OCI-LY7 (cell line): ENCODE data around the gene FSHR.

Source experiments
- EZH2phosphoT487 ChIP-seq: fragments of 200-600 bp; sonication (generic); IDR thresholded peaks from 2 replicates; pipeline ENCODE4 v1.6.1; 2018; ENCODE audit warnings: low read depth, borderline replicate concordance, mild to moderate bottlenecking, mixed run types, antibody characterized with exemption, low read length, moderate library complexity, mixed read lengths
- TF ChIP-seq, protein P1 (sequence below): fragments of 200-600 bp; sonication (generic); conservative IDR thresholded peaks from 2 replicates; pipeline ENCODE4 v1.5.1; 2014; ENCODE audit warnings: mild to moderate bottlenecking, antibody characterized with exemption, low read length, moderate library complexity, mixed read lengths

DNA sequence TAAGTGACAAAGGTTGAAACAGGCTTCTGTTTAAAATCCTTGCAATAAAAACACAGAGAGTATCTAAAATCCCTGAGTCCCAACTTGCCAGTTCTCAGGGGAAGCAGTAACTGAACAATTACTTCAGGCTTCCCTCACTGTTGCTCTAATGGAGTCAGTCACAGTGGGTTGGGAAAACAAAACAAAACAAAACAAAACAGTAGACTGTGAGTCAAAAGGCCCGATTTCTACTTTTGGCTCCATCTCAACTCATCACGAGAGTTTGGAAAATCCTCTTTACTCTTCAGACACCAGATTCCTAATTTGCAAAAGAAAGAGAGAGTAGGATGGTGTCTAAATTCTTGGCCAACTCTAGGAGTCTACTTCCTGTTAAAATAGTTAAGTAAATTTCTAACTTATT lies 1.1 kb downstream of the FSHR start:
- TF ChIP-seq, protein P1, sequence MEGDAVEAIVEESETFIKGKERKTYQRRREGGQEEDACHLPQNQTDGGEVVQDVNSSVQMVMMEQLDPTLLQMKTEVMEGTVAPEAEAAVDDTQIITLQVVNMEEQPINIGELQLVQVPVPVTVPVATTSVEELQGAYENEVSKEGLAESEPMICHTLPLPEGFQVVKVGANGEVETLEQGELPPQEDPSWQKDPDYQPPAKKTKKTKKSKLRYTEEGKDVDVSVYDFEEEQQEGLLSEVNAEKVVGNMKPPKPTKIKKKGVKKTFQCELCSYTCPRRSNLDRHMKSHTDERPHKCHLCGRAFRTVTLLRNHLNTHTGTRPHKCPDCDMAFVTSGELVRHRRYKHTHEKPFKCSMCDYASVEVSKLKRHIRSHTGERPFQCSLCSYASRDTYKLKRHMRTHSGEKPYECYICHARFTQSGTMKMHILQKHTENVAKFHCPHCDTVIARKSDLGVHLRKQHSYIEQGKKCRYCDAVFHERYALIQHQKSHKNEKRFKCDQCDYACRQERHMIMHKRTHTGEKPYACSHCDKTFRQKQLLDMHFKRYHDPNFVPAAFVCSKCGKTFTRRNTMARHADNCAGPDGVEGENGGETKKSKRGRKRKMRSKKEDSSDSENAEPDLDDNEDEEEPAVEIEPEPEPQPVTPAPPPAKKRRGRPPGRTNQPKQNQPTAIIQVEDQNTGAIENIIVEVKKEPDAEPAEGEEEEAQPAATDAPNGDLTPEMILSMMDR, result no peak
- no peak for TF ChIP-seq EZH2phosphoT487
